ENCODE measurements around the gene CSRNP3.

Gene CSRNP3

GRCh38 chr2:165547900-165548299 lies 78.4 kb downstream of the CSRNP3 start:
- Histone ChIP-seq H3K36me3 (ENCODE audit: control insufficient read depth in 1 of 2, insufficient read depth in 2 of 2, low read length in 2 of 2) (no peaks in the 10 kb centered on the region), H3K27me3 (ENCODE audit: low read depth, low read length) (no peaks in the 10 kb centered on the region), H3K4me1 (ENCODE audit: control insufficient read depth in 1 of 2, insufficient read depth in 2 of 2, low read length in 2 of 2) (no peaks in the 10 kb centered on the region), H3K27ac (ENCODE audit: low read length) (no peak overlapping the region), H3K4me3 (ENCODE audit: low read depth in 1 of 2, low read length in 2 of 2) (no peak overlapping the region), H3K9me3 (ENCODE audit: control insufficient read depth in 1 of 2, low read length in 2 of 2) (no peaks in the 10 kb centered on the region)

GRCh38 chr2:165549619-165550018 lies 80.1 kb downstream of the CSRNP3 start:
- Histone ChIP-seq H3K27me3 (ENCODE audit: low read depth, low read length) (no peaks in the 10 kb centered on the region), H3K4me1 (ENCODE audit: control insufficient read depth in 1 of 2, insufficient read depth in 2 of 2, low read length in 2 of 2) (no peaks in the 10 kb centered on the region), H3K4me3 (ENCODE audit: low read depth in 1 of 2, low read length in 2 of 2) (no peak overlapping the region), H3K9me3 (ENCODE audit: control insufficient read depth in 1 of 2, low read length in 2 of 2) (no peaks in the 10 kb centered on the region), H3K27ac (ENCODE audit: low read length) (no peak overlapping the region), H3K36me3 (ENCODE audit: control insufficient read depth in 1 of 2, insufficient read depth in 2 of 2, low read length in 2 of 2) (no peaks in the 10 kb centered on the region)

- H3K27ac ChIP-seq (ENCODE audit: low read length): no peak overlapping the region
- H3K4me3 ChIP-seq (ENCODE audit: low read depth in 1 of 2, low read length in 2 of 2): no peak overlapping the region
- no peaks in the 10 kb centered on the region for H3K27me3 ChIP-seq (ENCODE audit: low read depth, low read length)
- no peaks in the 10 kb centered on the region for H3K9me3 ChIP-seq (ENCODE audit: control insufficient read depth in 1 of 2, low read length in 2 of 2)
- H3K4me1 ChIP-seq (ENCODE audit: control insufficient read depth in 1 of 2, insufficient read depth in 2 of 2, low read length in 2 of 2): peaks cover 0 to 6% of the 10 kb centered on the region in 2 donors
- no peaks in the 10 kb centered on the region for H3K36me3 ChIP-seq (ENCODE audit: control insufficient read depth in 1 of 2, insufficient read depth in 2 of 2, low read length in 2 of 2)
Measured at GRCh38 chr2:165558832-165559231, 89.3 kb downstream of the CSRNP3 start.

- H3K4me1 ChIP-seq (ENCODE audit: control insufficient read depth in 1 of 2, insufficient read depth in 2 of 2, low read length in 2 of 2): peaks cover 0 to 6% of the 10 kb centered on the region in 2 donors
- H3K36me3 ChIP-seq (ENCODE audit: control insufficient read depth in 1 of 2, insufficient read depth in 2 of 2, low read length in 2 of 2): no peaks in the 10 kb centered on the region
- H3K9me3 ChIP-seq (ENCODE audit: control insufficient read depth in 1 of 2, low read length in 2 of 2): no peaks in the 10 kb centered on the region
- no peaks in the 10 kb centered on the region for H3K27me3 ChIP-seq (ENCODE audit: low read depth, low read length)
- no peak overlapping the region for H3K27ac ChIP-seq (ENCODE audit: low read length)
- no peak overlapping the region for H3K4me3 ChIP-seq (ENCODE audit: low read depth in 1 of 2, low read length in 2 of 2)
Measured at GRCh38 chr2:165560377-165560988, 91.0 kb downstream of the CSRNP3 start.

GRCh38 chr2:165561516-165561915 lies 92.0 kb downstream of the CSRNP3 start:
- Histone ChIP-seq H3K9me3 (ENCODE audit: control insufficient read depth in 1 of 2, low read length in 2 of 2) (no peaks in the 10 kb centered on the region), H3K27ac (ENCODE audit: low read length) (no peak overlapping the region), H3K27me3 (ENCODE audit: low read depth, low read length) (no peaks in the 10 kb centered on the region), H3K4me3 (ENCODE audit: low read depth in 1 of 2, low read length in 2 of 2) (no peak overlapping the region), H3K36me3 (ENCODE audit: control insufficient read depth in 1 of 2, insufficient read depth in 2 of 2, low read length in 2 of 2) (no peaks in the 10 kb centered on the region), H3K4me1 (ENCODE audit: control insufficient read depth in 1 of 2, insufficient read depth in 2 of 2, low read length in 2 of 2) (peaks cover 0 to 6% of the 10 kb centered on the region in 2 donors)

GRCh38 chr2:165562233-165562632 lies 92.7 kb downstream of the CSRNP3 start:
- H3K4me3 ChIP-seq (ENCODE audit: low read depth in 1 of 2, low read length in 2 of 2): no peak overlapping the region
- no peak overlapping the region for H3K27ac ChIP-seq (ENCODE audit: low read length)
- no peaks in the 10 kb centered on the region for H3K36me3 ChIP-seq (ENCODE audit: control insufficient read depth in 1 of 2, insufficient read depth in 2 of 2, low read length in 2 of 2)
- no peaks in the 10 kb centered on the region for H3K9me3 ChIP-seq (ENCODE audit: control insufficient read depth in 1 of 2, low read length in 2 of 2)
- peaks cover 0 to 6% of the 10 kb centered on the region in 2 donors for H3K4me1 ChIP-seq (ENCODE audit: control insufficient read depth in 1 of 2, insufficient read depth in 2 of 2, low read length in 2 of 2)
- H3K27me3 ChIP-seq (ENCODE audit: low read depth, low read length): no peaks in the 10 kb centered on the region

GRCh38 chr2:165563468-165564225 lies 94.1 kb downstream of the CSRNP3 start:
- no peak overlapping the region for H3K4me3 ChIP-seq (ENCODE audit: low read depth in 1 of 2, low read length in 2 of 2)
- H3K27ac ChIP-seq (ENCODE audit: low read length): no peak overlapping the region
- H3K27me3 ChIP-seq (ENCODE audit: low read depth, low read length): no peaks in the 10 kb centered on the region
- H3K9me3 ChIP-seq (ENCODE audit: control insufficient read depth in 1 of 2, low read length in 2 of 2): no peaks in the 10 kb centered on the region
- H3K36me3 ChIP-seq (ENCODE audit: control insufficient read depth in 1 of 2, insufficient read depth in 2 of 2, low read length in 2 of 2): no peaks in the 10 kb centered on the region
- H3K4me1 ChIP-seq (ENCODE audit: control insufficient read depth in 1 of 2, insufficient read depth in 2 of 2, low read length in 2 of 2): peaks cover 0 to 6% of the 10 kb centered on the region in 2 donors

- Histone ChIP-seq H3K4me3 (ENCODE audit: low read depth in 1 of 2, low read length in 2 of 2) (no peak overlapping the region), H3K27me3 (ENCODE audit: low read depth, low read length) (no peaks in the 10 kb centered on the region), H3K27ac (ENCODE audit: low read length) (no peak overlapping the region), H3K36me3 (ENCODE audit: control insufficient read depth in 1 of 2, insufficient read depth in 2 of 2, low read length in 2 of 2) (no peaks in the 10 kb centered on the region), H3K9me3 (ENCODE audit: control insufficient read depth in 1 of 2, low read length in 2 of 2) (no peaks in the 10 kb centered on the region), H3K4me1 (ENCODE audit: control insufficient read depth in 1 of 2, insufficient read depth in 2 of 2, low read length in 2 of 2) (peaks cover 0 to 3% of the 10 kb centered on the region in 2 donors)
Measured at GRCh38 chr2:165566008-165566407, 96.5 kb downstream of the CSRNP3 start.

- Histone ChIP-seq H3K36me3 (ENCODE audit: control insufficient read depth in 1 of 2, insufficient read depth in 2 of 2, low read length in 2 of 2) (no peaks in the 10 kb centered on the region), H3K4me3 (ENCODE audit: low read depth in 1 of 2, low read length in 2 of 2) (no peak overlapping the region), H3K4me1 (ENCODE audit: control insufficient read depth in 1 of 2, insufficient read depth in 2 of 2, low read length in 2 of 2) (no peaks in the 10 kb centered on the region), H3K27ac (ENCODE audit: low read length) (no peak overlapping the region), H3K27me3 (ENCODE audit: low read depth, low read length) (no peaks in the 10 kb centered on the region), H3K9me3 (ENCODE audit: control insufficient read depth in 1 of 2, low read length in 2 of 2) (no peaks in the 10 kb centered on the region)
Measured at GRCh38 chr2:165567273-165567672, 97.8 kb downstream of the CSRNP3 start.

GRCh38 chr2:165568361-165568760 lies 98.9 kb downstream of the CSRNP3 start:
- Histone ChIP-seq H3K9me3 (ENCODE audit: control insufficient read depth in 1 of 2, low read length in 2 of 2) (no peaks in the 10 kb centered on the region), H3K27ac (ENCODE audit: low read length) (no peak overlapping the region)

GRCh38 chr2:165571477-165571876 lies 102.0 kb downstream of the CSRNP3 start:
- H3K27ac ChIP-seq (ENCODE audit: low read length): no peak overlapping the region
- H3K4me1 ChIP-seq (ENCODE audit: control insufficient read depth in 1 of 2, insufficient read depth in 2 of 2, low read length in 2 of 2): peaks cover 0 to 7% of the 10 kb centered on the region in 2 donors
- H3K36me3 ChIP-seq (ENCODE audit: control insufficient read depth in 1 of 2, insufficient read depth in 2 of 2, low read length in 2 of 2): no peaks in the 10 kb centered on the region
- no peak overlapping the region for H3K4me3 ChIP-seq (ENCODE audit: low read depth in 1 of 2, low read length in 2 of 2)
- no peaks in the 10 kb centered on the region for H3K9me3 ChIP-seq (ENCODE audit: control insufficient read depth in 1 of 2, low read length in 2 of 2)
- H3K27me3 ChIP-seq (ENCODE audit: low read depth, low read length): no peaks in the 10 kb centered on the region

More at GRCh38 chr2:165568361-165568760, 98.9 kb downstream of the CSRNP3 start:
- no peaks in the 10 kb centered on the region for H3K4me1 ChIP-seq (ENCODE audit: control insufficient read depth in 1 of 2, insufficient read depth in 2 of 2, low read length in 2 of 2)
- H3K4me3 ChIP-seq (ENCODE audit: low read depth in 1 of 2, low read length in 2 of 2): no peak overlapping the region
- H3K27me3 ChIP-seq (ENCODE audit: low read depth, low read length): no peaks in the 10 kb centered on the region
- H3K36me3 ChIP-seq (ENCODE audit: control insufficient read depth in 1 of 2, insufficient read depth in 2 of 2, low read length in 2 of 2): no peaks in the 10 kb centered on the region

All from muscle layer of duodenum (tissue), 2 donors.